Activated CD8-positive, alpha-beta T cell treated with anti-CD3 and anti-CD28 coated beads for 36 hours (primary cell): ENCODE measurements around the gene IGLON5. TPM values are rescaled to one million over a fixed set of nuclear protein-coding genes. Genes with fewer than 3 reads are reported as not detected.
A peak's percentile ranks its signal among the peaks of the same experiment; 100 is the strongest.

Experiments used
- ATAC-seq: fragments of 200-7000 bp; cut with Tn5 transposase; one replicate; pipeline ENCODE4 v1.10.0; 2021; ENCODE audit warnings: mild to moderate bottlenecking, moderate library complexity
- CTCF ChIA-PET: fragments of 350-600 bp; sonication (Branson Sonifier 250); formaldehyde crosslinking; loops from one replicate; lab custom pipeline; 2021; ENCODE audit warnings: antibody characterized with exemption; lab: Charles Lee
- POLR2A ChIA-PET: fragments of 350-600 bp; sonication (Branson Sonifier 250); formaldehyde crosslinking; loops from one replicate; lab custom pipeline; 2021; ENCODE audit warnings: antibody characterized with exemption; lab: Charles Lee
- DNase-seq: peaks from one replicate; pipeline ENCODE4 v3.0.0-alpha.2; 2020
- H3K27ac Mint-ChIP-seq: one replicate; pipeline ENCODE4 v1.8.0; 2021; ENCODE audit warnings: mild to moderate bottlenecking, mixed read lengths
- H3K27me3 Mint-ChIP-seq: one replicate; pipeline ENCODE4 v1.8.0; 2021; ENCODE audit warnings: mixed read lengths
- H3K36me3 Mint-ChIP-seq: one replicate; pipeline ENCODE4 v1.8.0; 2021; ENCODE audit warnings: low read depth, mixed read lengths
- H3K4me1 Mint-ChIP-seq: one replicate; pipeline ENCODE4 v1.8.0; 2021; ENCODE audit warnings: low read depth, mixed read lengths
- H3K4me3 Mint-ChIP-seq: one replicate; pipeline ENCODE4 v1.8.0; 2021; ENCODE audit warnings: mild to moderate bottlenecking, moderate library complexity, mixed read lengths
- H3K9me3 Mint-ChIP-seq: one replicate; pipeline ENCODE4 v1.8.0; 2021; ENCODE audit warnings: mixed read lengths
- CTCF ChIP-seq: fragments of 200-600 bp; IDR thresholded peaks from one replicate; pipeline ENCODE4 v1.8.0; 2022; ENCODE audit warnings: antibody characterized with exemption, mild to moderate bottlenecking
- intact Hi-C: fragments of 100-400 bp; cut with micrococcal nuclease; formaldehyde crosslinking; loops from one replicate; pipeline ENCODE4 v1.10.0; 2022
- total RNA-seq, 2 experiments: library from RNA; stranded (reverse); gene quantifications; one replicate each; pipeline ENCODE4 v1.2.3, GENCODE V29; 2021

Gene IGLON5
- total RNA-seq, 2 experiments from 2014 or later, result 0.16 to 0.23 TPM

GRCh38 chr19:51359294-51359693 lies 47.9 kb downstream of the IGLON5 start:
- Mint-ChIP-seq H3K4me1 (peaks cover 51% of the 10 kb centered on the region), H3K27ac (peak overlapping the region; percentile 57), H3K36me3 (peaks cover 31% of the 10 kb centered on the region), H3K9me3 (no peaks in the 10 kb centered on the region), H3K4me3 (no peak overlapping the region), H3K27me3 (no peaks in the 10 kb centered on the region)
- no peak for TF ChIP-seq CTCF
- no peak for DNase-seq
- ChIA-PET CTCF (interaction anchor here (0.5 to 1.6 kb wide), 11 partner anchors 9 to 156 kb away, joined by 3 to 4 read pairs (median 3); partner anchors contain the start of genes LIM2, NKG7 and SIGLEC10), POLR2A (interaction anchor here (1.1 to 1.2 kb wide), 4 partner anchors 9 to 17 kb away, joined by 3 to 4 read pairs (median 3); partner anchors contain the start of genes NKG7 and VSIG10L)
- intact Hi-C loops, result no loop called here
- no peak for ATAC-seq

GRCh38 chr19:51361239-51361638 lies 49.8 kb downstream of the IGLON5 start:
- DNase-seq, result no peak
- H3K9me3 Mint-ChIP-seq, result no peaks in the 10 kb centered on the region
- no peak for ATAC-seq
- TF ChIP-seq CTCF, result no peak
- H3K4me1 Mint-ChIP-seq, result peaks cover 48% of the 10 kb centered on the region
- CTCF ChIA-PET, result interaction anchor here (0.8 kb wide), 1 partner anchor 79 kb away, joined by 3 read pairs; no protein-coding TSS in a partner anchor
- no peak overlapping the region for H3K4me3 Mint-ChIP-seq
- H3K27me3 Mint-ChIP-seq, result no peaks in the 10 kb centered on the region
- POLR2A ChIA-PET, result no interaction called here
- H3K36me3 Mint-ChIP-seq, result peaks cover 32% of the 10 kb centered on the region
- no peak overlapping the region for H3K27ac Mint-ChIP-seq
- intact Hi-C loops, result no loop called here

GRCh38 chr19:51364200-51365106 lies 53.0 kb downstream of the IGLON5 start:
- CTCF ChIA-PET, result interaction anchor here (1.1 to 4.9 kb wide), 3 partner anchors 13 to 26 kb away, joined by 3 to 23 read pairs (median 7); no protein-coding TSS in a partner anchor
- DNase-seq (no peak), ATAC-seq (no peak)
- no peaks in the 10 kb centered on the region for H3K9me3 Mint-ChIP-seq
- no peaks in the 10 kb centered on the region for H3K27me3 Mint-ChIP-seq
- POLR2A ChIA-PET, result interaction anchor here (1.2 to 1.4 kb wide), 3 partner anchors 18 to 30 kb away, joined by 3 to 4 read pairs (median 3); no protein-coding TSS in a partner anchor
- peaks cover 34% of the 10 kb centered on the region for H3K36me3 Mint-ChIP-seq
- peak overlapping the region; percentile 70 for H3K27ac Mint-ChIP-seq
- H3K4me3 Mint-ChIP-seq, result peak overlapping the region; percentile 65
- peaks cover 46% of the 10 kb centered on the region for H3K4me1 Mint-ChIP-seq
- intact Hi-C loops, result no loop called here
- no peak for TF ChIP-seq CTCF

- H3K4me1 Mint-ChIP-seq, result peaks cover 46% of the 10 kb centered on the region
- ATAC-seq (no peak), DNase-seq (peak; percentile 40)
- H3K27ac Mint-ChIP-seq, result peak overlapping the region; percentile 98
- H3K36me3 Mint-ChIP-seq, result peaks cover 36% of the 10 kb centered on the region
- no peaks in the 10 kb centered on the region for H3K9me3 Mint-ChIP-seq
- ChIA-PET CTCF (interaction anchor here (0.7 to 4.9 kb wide), 9 partner anchors 11 to 33 kb away, joined by 3 to 23 read pairs (median 4); no protein-coding TSS in a partner anchor), POLR2A (interaction anchor here (0.7 to 1.7 kb wide), 6 partner anchors 11 to 42 kb away, joined by 3 to 6 read pairs (median 4); no protein-coding TSS in a partner anchor)
- TF ChIP-seq CTCF, result no peak
- intact Hi-C loops, result no loop called here
- peak overlapping the region; percentile 98 for H3K4me3 Mint-ChIP-seq
- no peaks in the 10 kb centered on the region for H3K27me3 Mint-ChIP-seq
Measured at GRCh38 chr19:51365211-51365964, 53.9 kb downstream of the IGLON5 start.
